Ovary (tissue), 3 donors: Measurements from ENCODE around the gene EGR2.

ENCODE experiments used
- CTCF ChIP-seq, 3 donors: fragments of 450-650 bp in 2 of 3; fragments of 200-600 bp in 1 of 3; IDR thresholded peaks; one replicate each; pipeline versions ENCODE4 v1.5.1 to v1.8.0; 2016 to 2022; ENCODE audit warnings: antibody characterized with exemption in 3 of 3, mild to moderate bottlenecking in 1 of 3
- EP300 ChIP-seq: sonication (generic); formaldehyde crosslinking; IDR thresholded peaks from one replicate; pipeline ENCODE4 v1.6.1; 2017; ENCODE audit warnings: antibody characterized with exemption
- POLR2A ChIP-seq: fragments of 450-650 bp; IDR thresholded peaks from one replicate; pipeline ENCODE4 v1.6.1; 2017; ENCODE audit warnings: antibody characterized with exemption, mild to moderate bottlenecking, moderate library complexity
- donor health status: DM: no; HTN: no; CAD: no.

GRCh38 chr10:62794306-62794705 is 21.9 kb downstream of the EGR2 start:
- TF ChIP-seq POLR2A: no peak
- TF ChIP-seq EP300: no peak
- TF ChIP-seq CTCF (IDR thresholded peaks at IDR 0.05): no peak
